PC-9 (cell line): ENCODE data around the gene ERCC6L2. TPM values are rescaled to one million over a fixed set of nuclear protein-coding genes. Genes with fewer than 3 reads are reported as not detected.

ENCODE experiments used
- BruUV-seq: library from RNA; stranded (reverse); fragments of 400-500 nt; replicated peaks from 2 replicates; lab custom pipeline; 2021; lab: Mats Ljungman, UMichigan
- CTCF ChIA-PET: fragments of 300-600 bp; sonication (Branson Sonifier 250); formaldehyde crosslinking; loops from one replicate; lab custom pipeline; 2022; ENCODE audit warnings: antibody characterized with exemption; lab: Charles Lee
- POLR2A ChIA-PET: fragments of 300-600 bp; sonication (Branson Sonifier 250); formaldehyde crosslinking; loops from one replicate; lab custom pipeline; 2022; ENCODE audit warnings: antibody characterized with exemption; ENCODE audit not compliant: unreplicated experiment; lab: Charles Lee
- DNase-seq, 2 experiments: peaks; one replicate each; pipeline versions ENCODE4 v3.0.0 to v3.0.0-alpha.2; 2015 to 2022; ENCODE audit warnings: mixed read lengths in 1 of 2
- H2AFZ ChIP-seq: fragments of 200-600 bp; sonication (generic); 2 replicates; pipeline ENCODE4 v1.8.1; 2017; ENCODE audit warnings: antibody characterized with exemption
- H3F3A ChIP-seq: fragments of 200-600 bp; sonication (generic); 2 replicates; pipeline ENCODE4 v1.8.1; 2017; ENCODE audit warnings: antibody characterized with exemption, mild to moderate bottlenecking, low read depth; ENCODE audit not compliant: insufficient read depth
- H3K27ac ChIP-seq: fragments of 200-600 bp; sonication (generic); 2 replicates; pipeline ENCODE4 v1.6.1; 2016; ENCODE audit warnings: mixed run types
- H3K27me3 ChIP-seq: fragments of 200-600 bp; sonication (generic); 2 replicates; pipeline ENCODE4 v1.6.1; 2016; ENCODE audit warnings: low read depth, mixed run types; ENCODE audit not compliant: insufficient read depth
- H3K36me3 ChIP-seq: fragments of 200-600 bp; sonication (generic); 2 replicates; pipeline ENCODE4 v1.6.1; 2016; ENCODE audit warnings: low read depth, mixed run types
- H3K4me1 ChIP-seq: fragments of 200-600 bp; sonication (generic); replicated peaks from 2 replicates; pipeline ENCODE4 v1.6.1; 2016; ENCODE audit warnings: mixed run types; ENCODE audit not compliant: insufficient read depth
- H3K4me2 ChIP-seq: fragments of 200-600 bp; sonication (generic); 2 replicates; pipeline ENCODE4 v1.6.1; 2017; ENCODE audit warnings: mixed run types
- H3K4me3 ChIP-seq: fragments of 200-600 bp; sonication (generic); 2 replicates; pipeline ENCODE4 v1.6.1; 2016; ENCODE audit warnings: mixed run types
- H3K79me2 ChIP-seq: fragments of 200-600 bp; sonication (generic); 2 replicates; pipeline ENCODE4 v1.6.1; 2017; ENCODE audit warnings: low read depth, mixed run types
- H3K9me2 ChIP-seq: fragments of 200-600 bp; sonication (generic); 2 replicates; pipeline ENCODE4 v1.8.1; 2017; ENCODE audit warnings: mild to moderate bottlenecking; ENCODE audit not compliant: insufficient read depth
- H3K9me3 ChIP-seq: fragments of 200-600 bp; sonication (generic); 2 replicates; pipeline ENCODE4 v1.8.1; 2016; ENCODE audit warnings: low read depth; ENCODE audit not compliant: insufficient read depth
- H4K20me1 ChIP-seq: fragments of 200-600 bp; sonication (generic); 2 replicates; pipeline ENCODE4 v1.8.1; 2017; ENCODE audit not compliant: insufficient read depth
- CTCF ChIP-seq: fragments of 200-600 bp; sonication (generic); conservative IDR thresholded peaks from 2 replicates; pipeline ENCODE4 v1.6.1; 2017; ENCODE audit warnings: mixed run types, antibody characterized with exemption, mild to moderate bottlenecking, moderate library complexity
- EZH2 ChIP-seq: fragments of 200-600 bp; sonication (generic); IDR thresholded peaks from 2 replicates; pipeline ENCODE4 v1.8.0; 2017; ENCODE audit warnings: antibody characterized with exemption, low read depth
- intact Hi-C: fragments of 100-400 bp; cut with micrococcal nuclease; formaldehyde crosslinking; loops from one replicate; pipeline ENCODE4 v1.10.0; 2022; ENCODE audit not compliant: unreplicated experiment
- total RNA-seq: library from RNA; stranded (reverse); gene quantifications from 2 replicates; pipeline ENCODE4 v1.2.3, GENCODE V29; 2021

Gene ERCC6L2
- total RNA-seq, 1 experiment from 2014 or later = 41.4 TPM

GRCh38 chr9:95852059-95853032, 23.1 kb upstream of the ERCC6L2 start:
- peaks cover 15% of the 10 kb centered on the region; the same call in 1 of the 2 replicates for H3F3A ChIP-seq
- H3K27me3 ChIP-seq = no peaks in the 10 kb centered on the region
- ChIA-PET CTCF (no interaction called here), POLR2A (interaction anchor here (0.6 kb wide), 1 partner anchor 9 kb away, joined by 3 read pairs; no protein-coding TSS in a partner anchor)
- no TSS peak for BruUV-seq
- intact Hi-C loops = no loop called here
- peak overlapping the region; percentile 2 for H3K4me2 ChIP-seq
- peak; percentile 11 to 83 for DNase-seq
- no peak overlapping the region for H3K4me3 ChIP-seq
- no peaks in the 10 kb centered on the region for H4K20me1 ChIP-seq
- H3K27ac ChIP-seq = no peak overlapping the region
- TF ChIP-seq EZH2 (no peak), CTCF (no peak)
- H3K9me3 ChIP-seq = no peaks in the 10 kb centered on the region
- peaks cover 46% of the 10 kb centered on the region for H3K4me1 ChIP-seq
- H3K36me3 ChIP-seq = no peaks in the 10 kb centered on the region
- H3K9me2 ChIP-seq = no peaks in the 10 kb centered on the region
- H3K79me2 ChIP-seq = no peaks in the 10 kb centered on the region
- H2AFZ ChIP-seq = no peak overlapping the region

- H4K20me1 ChIP-seq = no peaks in the 10 kb centered on the region
- CTCF ChIA-PET = no interaction called here
- no peaks in the 10 kb centered on the region for H3K9me2 ChIP-seq
- H3K9me3 ChIP-seq = no peaks in the 10 kb centered on the region
- H3K79me2 ChIP-seq = no peaks in the 10 kb centered on the region
- peak in 1 of 2 experiments; percentile 61 for DNase-seq
- TF ChIP-seq CTCF (no peak), EZH2 (no peak)
- H3K4me1 ChIP-seq = peaks cover 59% of the 10 kb centered on the region
- H3K27ac ChIP-seq = no peak overlapping the region
- BruUV-seq = no TSS peak
- intact Hi-C loops = loop anchor here (5.0 kb wide), 1 partner anchor 47 kb away; no protein-coding TSS in a partner anchor
- no peak overlapping the region; the same call in 1 of the 2 replicates for H3K4me2 ChIP-seq
- peaks cover 31% of the 10 kb centered on the region for H3F3A ChIP-seq
- H2AFZ ChIP-seq = no peak overlapping the region
- POLR2A ChIA-PET = no interaction called here
- no peak overlapping the region for H3K4me3 ChIP-seq
- no peaks in the 10 kb centered on the region for H3K27me3 ChIP-seq
- H3K36me3 ChIP-seq = no peaks in the 10 kb centered on the region
Observed at GRCh38 chr9:95854386-95855020, 21.0 kb upstream of the ERCC6L2 start.

- no peak overlapping the region for H3K4me3 ChIP-seq
- no peak overlapping the region for H3K27ac ChIP-seq
- H3K9me3 ChIP-seq = no peaks in the 10 kb centered on the region
- no peak overlapping the region for H2AFZ ChIP-seq
- POLR2A ChIA-PET = interaction anchor here (0.6 kb wide), 1 partner anchor 1362 kb away, joined by 5 read pairs; no protein-coding TSS in a partner anchor
- H3K4me2 ChIP-seq = peak overlapping the region; percentile 49; the same call in 1 of the 2 replicates
- H3F3A ChIP-seq = peaks cover 39% of the 10 kb centered on the region
- TF ChIP-seq EZH2 = no peak
- TF ChIP-seq CTCF = no peak
- peaks cover 59% of the 10 kb centered on the region for H3K4me1 ChIP-seq
- intact Hi-C loops = loop anchor here (5.0 kb wide), 1 partner anchor 49 kb away; no protein-coding TSS in a partner anchor
- BruUV-seq = no TSS peak
- H3K9me2 ChIP-seq = no peaks in the 10 kb centered on the region
- H3K79me2 ChIP-seq = no peaks in the 10 kb centered on the region
- no peaks in the 10 kb centered on the region for H3K36me3 ChIP-seq
- DNase-seq = no peak
- CTCF ChIA-PET = no interaction called here
- H3K27me3 ChIP-seq = no peaks in the 10 kb centered on the region
- no peaks in the 10 kb centered on the region for H4K20me1 ChIP-seq
Observed at GRCh38 chr9:95855961-95856360, 19.5 kb upstream of the ERCC6L2 start.
